CD4-positive, alpha-beta memory T cell (primary cell): ENCODE measurements around the gene POLR1D. TPM values are rescaled to one million over a fixed set of nuclear protein-coding genes. Genes with fewer than 3 reads are reported as not detected.

Source experiments
- CTCF ChIA-PET: fragments of 350-600 bp; sonication (Branson Sonifier 250); formaldehyde crosslinking; loops from one replicate; lab custom pipeline; 2021; ENCODE audit warnings: inconsistent platforms; ENCODE audit not compliant: partially characterized antibody; lab: Charles Lee
- POLR2A ChIA-PET: fragments of 350-600 bp; sonication (Branson Sonifier 250); formaldehyde crosslinking; loops from one replicate; lab custom pipeline; 2021; ENCODE audit not compliant: partially characterized antibody; lab: Charles Lee
- DNase-seq, 5 donors: peaks; one replicate each; pipeline versions ENCODE4 v3.0.0 to v3.0.0-alpha.2; 2020 to 2022; ENCODE audit warnings: mixed read lengths in 1 of 5
- H3K27ac ChIP-seq: one replicate; pipeline ENCODE4 v1.7.0; 2013; ENCODE audit warnings: low read depth, low read length
- H3K27me3 ChIP-seq: 2 replicates; pipeline ENCODE4 v1.7.0; 2013; ENCODE audit warnings: mild to moderate bottlenecking, low read length, moderate library complexity; ENCODE audit not compliant: insufficient read depth
- H3K36me3 ChIP-seq: 2 replicates; pipeline ENCODE4 v1.7.0; 2013; ENCODE audit warnings: mild to moderate bottlenecking, low read length, moderate library complexity; ENCODE audit not compliant: insufficient read depth
- H3K4me1 ChIP-seq: 2 replicates; pipeline ENCODE4 v1.7.0; 2013; ENCODE audit warnings: mild to moderate bottlenecking, low read length, moderate library complexity; ENCODE audit not compliant: insufficient read depth
- H3K4me3 ChIP-seq, 2 donors: one replicate each; pipeline ENCODE4 v1.7.0; 2013; ENCODE audit warnings: low read length in 2 of 2, mild to moderate bottlenecking in 1 of 2
- H3K9me3 ChIP-seq, 2 donors: one replicate each; pipeline ENCODE4 v1.7.0; 2013; ENCODE audit warnings: low read length in 2 of 2, control low read depth in 1 of 2; ENCODE audit not compliant: control insufficient read depth in 1 of 2
- H3K27ac Mint-ChIP-seq, 7 donors: one replicate each; pipeline ENCODE4 v1.8.0; 2020 to 2021; ENCODE audit warnings: mixed read lengths in 7 of 7, mild to moderate bottlenecking in 6 of 7, inconsistent platforms in 3 of 7, moderate library complexity in 3 of 7
- H3K27me3 Mint-ChIP-seq, 2 donors: one replicate each; pipeline ENCODE4 v1.8.0; 2020 to 2021; ENCODE audit warnings: mixed read lengths in 2 of 2
- H3K36me3 Mint-ChIP-seq, 2 donors: one replicate each; pipeline ENCODE4 v1.8.0; 2020 to 2021; ENCODE audit warnings: mixed read lengths in 2 of 2, inconsistent platforms in 1 of 2, mild to moderate bottlenecking in 1 of 2
- H3K4me1 Mint-ChIP-seq, 4 donors: one replicate each; pipeline ENCODE4 v1.8.0; 2020 to 2021; ENCODE audit warnings: mixed read lengths in 4 of 4, mild to moderate bottlenecking in 1 of 4
- H3K4me3 Mint-ChIP-seq, 8 donors: one replicate each; pipeline ENCODE4 v1.8.0; 2020 to 2021; ENCODE audit warnings: mixed read lengths in 8 of 8, mild to moderate bottlenecking in 7 of 8, moderate library complexity in 6 of 8, inconsistent platforms in 3 of 8
- H3K9me3 Mint-ChIP-seq, 8 donors: one replicate each; pipeline ENCODE4 v1.8.0; 2020 to 2021; ENCODE audit warnings: mixed read lengths in 8 of 8, mild to moderate bottlenecking in 5 of 8, inconsistent platforms in 3 of 8, moderate library complexity in 1 of 8
- intact Hi-C: fragments of 100-400 bp; cut with micrococcal nuclease; formaldehyde crosslinking; loops from one replicate; pipeline ENCODE4 v1.15.1; 2023
- polyA plus RNA-seq, 2 donors: library from polyadenylated mRNA; unstranded; fragments of 300-500 nt; fragmentation: Illumina TruSeq; gene quantifications; one replicate each; pipeline ENCODE4 v1.2.3, GENCODE V29; 2021
- total RNA-seq, 2 experiments: library from RNA; stranded (reverse); gene quantifications; one replicate each; pipeline ENCODE4 v1.2.3, GENCODE V29; 2021

The POLR1D gene
- total and polyA plus RNA-seq, 4 experiments from 2014 or later = 117 to 152 (median 147) TPM

DNA sequence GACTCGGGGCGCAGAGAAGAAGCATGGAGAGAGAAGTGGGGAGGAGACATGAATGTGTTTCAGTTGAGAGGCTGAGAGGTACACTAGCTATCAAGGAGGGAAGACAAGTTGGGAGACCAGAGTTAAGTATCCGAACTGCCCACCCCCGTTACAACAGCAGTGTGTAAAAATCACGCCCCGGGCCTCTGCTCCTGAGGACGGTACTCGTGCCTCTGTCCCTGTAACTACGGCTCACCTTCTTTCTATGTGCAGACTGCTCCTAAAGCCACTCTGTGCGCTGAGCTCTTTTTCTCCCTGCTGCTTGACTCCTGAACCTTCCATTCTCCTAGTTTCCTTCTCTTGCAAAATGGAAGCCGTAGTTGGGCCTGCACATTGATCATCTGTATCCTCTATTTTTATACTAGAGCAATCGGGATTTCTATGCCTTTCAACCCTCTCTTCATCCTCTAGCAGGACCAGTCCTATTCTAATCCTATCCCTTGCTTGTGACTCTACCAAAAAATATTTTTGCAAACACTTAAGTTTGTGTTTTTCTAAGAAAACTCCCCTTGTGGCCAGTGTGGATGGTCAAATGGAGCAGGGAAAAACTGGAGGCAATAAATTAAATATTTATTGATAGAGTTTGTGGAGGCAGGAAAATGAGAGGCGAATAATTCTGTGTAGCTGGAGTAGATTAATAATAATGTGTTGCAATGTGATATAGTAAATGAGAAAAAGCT is 569 bp downstream of the POLR1D start:
- H3K27ac Mint-ChIP-seq = peak overlapping the region; percentile 86 to 97 (median 92)
- no peak for DNase-seq
- H3K4me1 ChIP-seq = peaks cover 64% of the 10 kb centered on the region

DNA sequence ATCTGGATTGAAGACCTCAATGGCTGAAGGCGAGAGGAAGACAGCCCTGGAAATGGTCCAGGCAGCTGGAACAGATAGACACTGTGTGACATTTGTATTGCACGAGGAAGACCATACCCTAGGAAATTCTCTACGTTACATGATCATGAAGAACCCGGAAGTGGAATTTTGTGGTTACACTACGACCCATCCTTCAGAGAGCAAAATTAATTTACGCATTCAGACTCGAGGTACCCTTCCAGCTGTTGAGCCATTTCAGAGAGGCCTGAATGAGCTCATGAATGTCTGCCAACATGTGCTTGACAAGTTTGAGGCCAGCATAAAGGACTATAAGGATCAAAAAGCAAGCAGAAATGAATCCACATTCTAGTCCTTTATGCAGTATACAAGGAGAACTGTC is 1.2 kb downstream of the POLR1D start:
- Mint-ChIP-seq H3K36me3 (peaks cover 32 to 41% of the 10 kb centered on the region in 2 donors), H3K27ac (peak overlapping the region in 3 of 7 donors; percentile 32 to 97 (median 91)), H3K4me1 (peaks cover 53 to 83% (median 68%) of the 10 kb centered on the region in 4 donors), H3K9me3 (no peaks in the 10 kb centered on the region), H3K27me3 (no peaks in the 10 kb centered on the region), H3K4me3 (peak overlapping the region; percentile 56 to 96 (median 92))
- Histone ChIP-seq H3K27ac (no peak overlapping the region), H3K36me3 (peaks cover 9% of the 10 kb centered on the region), H3K9me3 (no peaks in the 10 kb centered on the region), H3K27me3 (no peaks in the 10 kb centered on the region), H3K4me3 (no peak overlapping the region), H3K4me1 (peaks cover 60% of the 10 kb centered on the region)
- ChIA-PET CTCF (interaction anchor here (0.5 to 1.1 kb wide), 2 partner anchors 176 to 195 kb away, joined by 3 read pairs; no protein-coding TSS in a partner anchor), POLR2A (interaction anchor here (0.9 to 4.9 kb wide), 6 partner anchors 19 to 516 kb away, joined by 3 to 135 read pairs (median 4); partner anchors contain the start of genes GTF3A, MTIF3 and PAN3)
- intact Hi-C loops = loop anchor here (5.0 to 10.0 kb wide), 3 partner anchors 41 to 1032 kb away; partner anchors contain the start of gene POMP
- no peak for DNase-seq

More for the DNA sequence above, 569 bp downstream of the POLR1D start:
- no peaks in the 10 kb centered on the region for H3K27me3 ChIP-seq
- H3K27ac ChIP-seq = peak overlapping the region; percentile 90
- Mint-ChIP-seq H3K27me3 (no peaks in the 10 kb centered on the region), H3K9me3 (peaks cover 0 to 4% (median 0%) of the 10 kb centered on the region in 8 donors), H3K36me3 (peaks cover 28 to 39% of the 10 kb centered on the region in 2 donors), H3K4me3 (peak overlapping the region; percentile 87 to 96 (median 92)), H3K4me1 (peaks cover 52 to 83% (median 68%) of the 10 kb centered on the region in 4 donors)
- intact Hi-C loops = loop anchor here (5.0 to 10.0 kb wide), 3 partner anchors 40 to 1033 kb away; partner anchors contain the start of gene POMP
- H3K4me3 ChIP-seq = peak overlapping the region; percentile 81 to 95
- H3K9me3 ChIP-seq = no peaks in the 10 kb centered on the region
- H3K36me3 ChIP-seq = peaks cover 9% of the 10 kb centered on the region
- ChIA-PET POLR2A (interaction anchor here (0.6 to 4.9 kb wide), 15 partner anchors 9 to 516 kb away, joined by 3 to 135 read pairs (median 5); partner anchors contain the start of genes GTF3A, MTIF3 and PAN3), CTCF (interaction anchor here (1.1 kb wide), 1 partner anchor 195 kb away, joined by 3 read pairs; no protein-coding TSS in a partner anchor)

DNA sequence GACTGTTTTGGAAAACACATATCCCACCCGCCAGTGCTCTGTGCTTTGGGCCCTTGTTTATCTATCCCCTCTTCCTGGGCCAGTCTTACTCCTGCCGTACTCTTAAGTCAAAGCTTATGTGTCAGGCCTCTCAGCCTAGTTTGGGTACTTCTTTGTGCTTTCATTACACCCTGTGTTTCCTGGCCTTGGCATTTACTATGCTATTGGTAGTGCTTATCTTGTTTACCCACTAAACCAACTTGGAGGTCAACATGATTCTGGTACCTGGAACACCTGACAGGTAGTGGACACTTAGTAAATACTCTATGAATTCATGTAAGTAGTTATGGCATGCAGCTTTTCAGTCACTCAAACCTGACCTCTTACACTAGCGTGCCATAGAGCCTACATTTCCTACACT is 2.4 kb downstream of the POLR1D start:
- Mint-ChIP-seq H3K27ac (no peak overlapping the region), H3K9me3 (no peaks in the 10 kb centered on the region), H3K4me3 (peak overlapping the region in 4 of 8 donors; percentile 25 to 67 (median 54)), H3K27me3 (no peaks in the 10 kb centered on the region), H3K4me1 (peaks cover 53 to 79% (median 66%) of the 10 kb centered on the region in 4 donors), H3K36me3 (peaks cover 38 to 49% of the 10 kb centered on the region in 2 donors)
- H3K27ac ChIP-seq = no peak overlapping the region
- no peak overlapping the region for H3K4me3 ChIP-seq
- no peaks in the 10 kb centered on the region for H3K9me3 ChIP-seq
- H3K36me3 ChIP-seq = peaks cover 9% of the 10 kb centered on the region
- POLR2A ChIA-PET = interaction anchor here (1.0 kb wide), 1 partner anchor 174 kb away, joined by 3 read pairs; the partner anchor contains the start of gene MTIF3
- H3K4me1 ChIP-seq = peaks cover 50% of the 10 kb centered on the region
- no peaks in the 10 kb centered on the region for H3K27me3 ChIP-seq
- intact Hi-C loops = loop anchor here (5.0 to 10.0 kb wide), 3 partner anchors 42 to 1031 kb away; partner anchors contain the start of gene POMP
- no peak for DNase-seq
- CTCF ChIA-PET = no interaction called here

DNA sequence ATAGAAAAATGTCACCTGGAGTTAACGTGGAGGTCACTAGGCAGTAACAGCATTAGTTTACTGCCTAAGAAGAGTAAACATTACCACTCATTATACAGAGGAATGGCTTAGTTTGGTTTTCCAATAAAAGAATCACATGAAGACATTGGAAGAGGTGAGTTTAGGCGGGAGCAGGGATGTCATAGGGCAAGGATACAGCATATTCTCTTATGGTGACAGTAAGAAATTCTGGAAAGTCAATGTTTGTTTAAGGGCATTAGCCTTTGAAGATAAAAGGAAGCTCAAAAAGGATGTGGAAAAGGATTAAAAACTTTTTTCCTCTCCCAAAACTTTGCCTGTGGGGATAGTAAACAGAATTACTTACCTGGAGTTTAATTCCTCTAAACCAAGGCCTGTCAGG is 4.1 kb downstream of the POLR1D start:
- Histone ChIP-seq H3K4me3 (no peak overlapping the region), H3K27me3 (no peaks in the 10 kb centered on the region), H3K36me3 (peaks cover 10% of the 10 kb centered on the region), H3K4me1 (peaks cover 45% of the 10 kb centered on the region), H3K27ac (no peak overlapping the region), H3K9me3 (no peaks in the 10 kb centered on the region)
- intact Hi-C loops = loop anchor here (10.0 kb wide), 1 partner anchor 1029 kb away; the partner anchor contains the start of gene POMP
- DNase-seq = no peak
- Mint-ChIP-seq H3K4me1 (peaks cover 48 to 78% (median 66%) of the 10 kb centered on the region in 4 donors), H3K4me3 (no peak overlapping the region), H3K9me3 (no peaks in the 10 kb centered on the region), H3K27me3 (no peaks in the 10 kb centered on the region), H3K36me3 (peaks cover 39 to 52% of the 10 kb centered on the region in 2 donors), H3K27ac (peak overlapping the region in 1 of 7 donors; percentile 13)
- ChIA-PET CTCF (no interaction called here), POLR2A (no interaction called here)

DNA sequence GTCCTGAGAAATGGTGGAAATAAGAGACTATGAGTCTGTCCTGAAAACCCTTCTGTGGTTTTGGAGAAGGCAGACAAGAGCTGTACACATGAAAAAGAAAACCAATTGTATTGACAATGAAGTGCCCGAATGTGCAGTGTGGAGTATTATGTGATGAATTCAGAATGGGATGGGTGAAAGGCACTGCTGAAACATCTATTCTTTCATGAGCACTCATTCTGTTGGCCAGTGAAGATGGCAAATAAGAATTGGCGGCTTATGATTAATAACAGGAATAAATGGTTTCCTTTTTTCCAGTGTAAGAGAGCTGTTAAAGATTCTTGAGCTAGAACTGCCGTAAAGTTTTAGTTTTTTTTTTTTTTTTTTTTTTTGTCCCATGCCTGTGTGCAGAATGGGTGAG is 5.7 kb downstream of the POLR1D start:
- H3K36me3 Mint-ChIP-seq = peaks cover 47 to 56% of the 10 kb centered on the region in 2 donors

DNA sequence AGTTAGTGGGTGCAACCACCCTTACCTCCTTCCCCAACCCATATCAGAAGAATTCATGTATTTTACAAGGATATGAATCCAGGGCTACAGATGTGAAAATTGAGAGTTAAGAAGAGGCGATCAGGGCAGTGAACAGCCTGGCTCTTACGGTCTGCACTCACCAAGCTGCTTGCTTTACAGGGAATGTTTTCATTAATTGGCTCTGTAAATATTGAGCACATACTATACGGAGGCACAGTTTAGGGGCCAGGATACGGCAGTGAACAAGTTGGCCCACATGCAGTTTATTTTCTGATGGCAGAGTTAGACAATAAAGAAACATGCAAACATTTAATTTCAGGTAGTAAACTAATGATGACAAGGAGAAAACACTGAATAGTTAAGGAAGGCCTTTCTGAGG is 6.4 kb downstream of the POLR1D start:
- ChIA-PET CTCF (interaction anchor here (0.9 kb wide), 1 partner anchor 10 kb away, joined by 4 read pairs; no protein-coding TSS in a partner anchor), POLR2A (no interaction called here)
- H3K4me3 Mint-ChIP-seq = no peak overlapping the region
- H3K9me3 Mint-ChIP-seq = no peaks in the 10 kb centered on the region
- intact Hi-C loops = loop anchor here (10.0 kb wide), 1 partner anchor 1027 kb away; the partner anchor contains the start of gene POMP
- peak overlapping the region in 2 of 7 donors; percentile 13 to 69 for H3K27ac Mint-ChIP-seq
- Histone ChIP-seq H3K4me1 (peaks cover 33% of the 10 kb centered on the region), H3K27ac (no peak overlapping the region), H3K4me3 (no peak overlapping the region), H3K9me3 (no peaks in the 10 kb centered on the region), H3K27me3 (no peaks in the 10 kb centered on the region), H3K36me3 (peaks cover 12% of the 10 kb centered on the region)
- peaks cover 55 to 89% (median 69%) of the 10 kb centered on the region in 4 donors for H3K4me1 Mint-ChIP-seq
- peaks cover 43 to 59% of the 10 kb centered on the region in 2 donors for H3K36me3 Mint-ChIP-seq
- no peak for DNase-seq
- no peaks in the 10 kb centered on the region for H3K27me3 Mint-ChIP-seq

More for the DNA sequence above, 5.7 kb downstream of the POLR1D start:
- DNase-seq = no peak
- peaks cover 57 to 89% (median 71%) of the 10 kb centered on the region in 4 donors for H3K4me1 Mint-ChIP-seq
- intact Hi-C loops = loop anchor here (10.0 kb wide), 1 partner anchor 1027 kb away; the partner anchor contains the start of gene POMP
- peaks cover 40% of the 10 kb centered on the region for H3K4me1 ChIP-seq
- no peaks in the 10 kb centered on the region for H3K9me3 ChIP-seq
- POLR2A ChIA-PET = no interaction called here
- no peaks in the 10 kb centered on the region for H3K27me3 Mint-ChIP-seq
- no peak overlapping the region for H3K27ac ChIP-seq
- no peak overlapping the region for H3K4me3 ChIP-seq
- H3K27me3 ChIP-seq = no peaks in the 10 kb centered on the region
- H3K4me3 Mint-ChIP-seq = peak overlapping the region in 2 of 8 donors; percentile 2 to 31
- no peaks in the 10 kb centered on the region for H3K9me3 Mint-ChIP-seq
- CTCF ChIA-PET = interaction anchor here (0.9 kb wide), 1 partner anchor 11 kb away, joined by 4 read pairs; no protein-coding TSS in a partner anchor
- peak overlapping the region in 2 of 7 donors; percentile 22 to 69 for H3K27ac Mint-ChIP-seq
- peaks cover 15% of the 10 kb centered on the region for H3K36me3 ChIP-seq
